ENCODE data around the gene TEX22. TPM values are rescaled to one million over a fixed set of nuclear protein-coding genes. Genes with fewer than 3 reads are reported as not detected.

Gene TEX22
- total RNA-seq (2014; rRNA removed) (0.29 and 0.40 TPM in 2 replicates), Bru-seq, nascent RNA (percentile 73 among the genes with signal in this experiment), BruChase-seq, experiment 1, labeled RNA remaining after a 6-hour chase (percentile 74 among the genes with signal in this experiment), BruChase-seq, experiment 2, labeled RNA remaining after a 2-hour chase (percentile 79 among the genes with signal in this experiment)
- long read RNA-seq, partial matches to known transcripts = 0 of 12 reads
- long read RNA-seq, other reads (novel, unspliced or antisense) = 12 of 12 reads

DNA sequence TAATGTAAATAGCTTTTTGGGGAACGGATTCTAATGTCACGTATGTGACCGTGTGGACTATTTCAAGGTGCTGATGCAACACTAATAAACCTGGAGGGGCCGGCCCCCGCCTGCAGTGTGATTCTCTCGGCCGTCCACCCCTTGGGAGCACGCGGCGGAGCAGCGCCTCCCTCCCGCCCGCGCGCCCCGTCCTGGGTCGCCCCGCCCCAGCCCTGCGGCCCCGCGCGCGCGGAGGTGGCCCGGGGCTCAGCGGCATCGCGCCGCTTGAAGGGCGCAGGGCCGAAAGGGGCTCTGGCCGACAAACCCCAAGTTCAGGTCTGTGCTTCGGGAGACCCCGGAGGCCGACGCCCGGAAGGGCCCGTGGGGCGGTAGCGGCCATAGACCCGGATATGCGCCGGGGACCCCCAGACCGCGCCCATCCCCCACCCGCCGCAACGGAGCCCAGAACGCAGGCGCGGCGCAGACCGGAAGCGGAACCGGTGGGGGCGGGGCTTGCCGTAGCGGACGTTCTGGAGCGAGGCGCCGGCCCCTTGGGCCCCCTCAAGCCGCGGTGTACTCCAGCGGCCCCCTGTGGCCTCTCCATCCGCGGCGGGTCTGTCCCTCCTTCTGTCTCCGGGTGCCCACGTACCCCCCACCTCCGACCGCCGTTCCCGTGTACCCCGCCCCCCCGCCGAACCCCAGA is at the start of gene TEX22:
Gene TEX22 (plus strand): TSS at position 495 of the 682 bp plus-strand sequence. CDS start 803 bp downstream, outside the sequence.
- H3K27ac ChIP-seq (ENCODE audit: low read length) = peak within 1 kb of the TSS; percentile 49
- peaks cover 19% of the 10 kb centered on the region for H3K79me2 ChIP-seq (ENCODE audit: low read length)
- H3K4me3 ChIP-seq (ENCODE audit: low read length) = peak within 1 kb of the TSS; percentile 90
- no peaks in the 10 kb centered on the region for H4K20me1 ChIP-seq (ENCODE audit: low read length)
- peak within 1 kb of the TSS; percentile 96 for H3K4me2 ChIP-seq (ENCODE audit: low read length)
- ATAC-seq (peak; percentile 85), DNase-seq (peak; percentile 75)
- no peaks in the 10 kb centered on the region for H3K9me2 ChIP-seq (replicated peaks; ENCODE audit: low read length)
- POLR2A ChIA-PET (ENCODE audit: unreplicated experiment) = no interaction called here
- H3K27me3 ChIP-seq (ENCODE audit: low read length) = no peaks in the 10 kb centered on the region
- intact Hi-C loops (cut with micrococcal nuclease) = no loop called here
- no peaks in the 10 kb centered on the region for H3F3A ChIP-seq (ENCODE audit: low read length, unreplicated experiment)
- CTCF ChIA-PET = no interaction called here
- TF ChIP-seq EZH2phosphoT487 (IDR thresholded peaks at IDR 0.05; ENCODE audit: borderline replicate concordance, low read length) = peak; percentile 39; the same call in 1 of the 2 replicates
- TF ChIP-seq EZH2 (IDR thresholded peaks at IDR 0.05; ENCODE audit: low read length, unreplicated experiment) = no peak
- TF ChIP-seq, protein P1, sequence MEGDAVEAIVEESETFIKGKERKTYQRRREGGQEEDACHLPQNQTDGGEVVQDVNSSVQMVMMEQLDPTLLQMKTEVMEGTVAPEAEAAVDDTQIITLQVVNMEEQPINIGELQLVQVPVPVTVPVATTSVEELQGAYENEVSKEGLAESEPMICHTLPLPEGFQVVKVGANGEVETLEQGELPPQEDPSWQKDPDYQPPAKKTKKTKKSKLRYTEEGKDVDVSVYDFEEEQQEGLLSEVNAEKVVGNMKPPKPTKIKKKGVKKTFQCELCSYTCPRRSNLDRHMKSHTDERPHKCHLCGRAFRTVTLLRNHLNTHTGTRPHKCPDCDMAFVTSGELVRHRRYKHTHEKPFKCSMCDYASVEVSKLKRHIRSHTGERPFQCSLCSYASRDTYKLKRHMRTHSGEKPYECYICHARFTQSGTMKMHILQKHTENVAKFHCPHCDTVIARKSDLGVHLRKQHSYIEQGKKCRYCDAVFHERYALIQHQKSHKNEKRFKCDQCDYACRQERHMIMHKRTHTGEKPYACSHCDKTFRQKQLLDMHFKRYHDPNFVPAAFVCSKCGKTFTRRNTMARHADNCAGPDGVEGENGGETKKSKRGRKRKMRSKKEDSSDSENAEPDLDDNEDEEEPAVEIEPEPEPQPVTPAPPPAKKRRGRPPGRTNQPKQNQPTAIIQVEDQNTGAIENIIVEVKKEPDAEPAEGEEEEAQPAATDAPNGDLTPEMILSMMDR (conservative IDR thresholded peaks at IDR 0.05; ENCODE audit: low read depth, low read length) = no peak
- peaks cover 17% of the 10 kb centered on the region for H3K4me1 ChIP-seq (ENCODE audit: insufficient read depth, low read length)
- H2AFZ ChIP-seq (ENCODE audit: low read length) = peak within 1 kb of the TSS; percentile 77
- H3K9ac ChIP-seq (ENCODE audit: low read length) = peak within 1 kb of the TSS; percentile 95
- H3K9me3 ChIP-seq (ENCODE audit: low read length) = no peaks in the 10 kb centered on the region
- H3K36me3 ChIP-seq (ENCODE audit: low read depth, low read length) = peaks cover 11% of the 10 kb centered on the region
- BruUV-seq (replicated peaks) = no TSS peak

DNA sequence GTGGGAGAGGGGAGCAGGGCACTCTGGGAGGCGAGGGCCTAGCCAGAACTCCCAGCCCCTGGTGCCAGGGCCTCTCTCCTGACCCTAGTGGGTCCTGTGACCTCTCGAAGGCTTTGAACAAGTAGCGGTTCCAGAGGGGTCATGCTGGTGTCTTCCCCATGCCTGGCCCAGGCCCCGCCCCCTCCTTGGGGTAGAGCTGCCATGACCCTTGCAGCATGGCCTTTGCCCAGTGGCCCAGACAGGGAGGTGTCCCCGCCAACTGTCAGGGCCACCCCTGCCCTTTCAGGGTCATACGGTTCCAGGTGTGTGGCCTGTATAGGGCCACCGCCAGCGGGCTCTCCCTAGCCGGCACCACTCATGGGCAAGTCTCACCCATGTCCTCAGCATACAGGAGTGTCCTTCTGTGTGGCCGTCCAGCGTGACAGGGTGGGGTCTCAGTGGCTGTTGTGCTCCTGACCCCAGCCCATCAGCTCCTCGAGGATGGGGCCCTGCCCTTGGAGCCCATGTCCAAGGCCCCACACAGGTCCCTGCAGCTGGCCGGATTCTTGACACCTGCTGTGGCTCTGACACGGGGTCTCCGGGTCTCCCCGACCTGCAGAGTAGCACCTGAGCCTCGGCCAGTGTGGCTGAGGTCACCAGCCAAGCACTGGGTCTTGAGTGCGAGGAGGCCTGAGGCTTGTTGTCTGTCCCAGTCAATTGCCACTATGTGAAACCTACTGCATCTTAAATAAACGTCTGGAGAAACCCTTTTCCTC is 49.2 kb upstream of the TEX22 start:
- Histone ChIP-seq H3K4me1 (ENCODE audit: insufficient read depth, low read length) (no peaks in the 10 kb centered on the region), H4K20me1 (ENCODE audit: low read length) (no peaks in the 10 kb centered on the region), H3K9ac (ENCODE audit: low read length) (no peak overlapping the region), H3K27ac (ENCODE audit: low read length) (no peak overlapping the region), H3K9me2 (replicated peaks; ENCODE audit: low read length) (no peaks in the 10 kb centered on the region), H3K4me3 (ENCODE audit: low read length) (no peak overlapping the region), H2AFZ (ENCODE audit: low read length) (no peak overlapping the region), H3K4me2 (ENCODE audit: low read length) (no peak overlapping the region), H3K9me3 (ENCODE audit: low read length) (no peaks in the 10 kb centered on the region), H3K79me2 (ENCODE audit: low read length) (0 out of 2 replicates have a peak, but pooled peaks cover 5% of the 10 kb centered on the region), H3F3A (ENCODE audit: low read length, unreplicated experiment) (no peaks in the 10 kb centered on the region), H3K36me3 (ENCODE audit: low read depth, low read length) (no peaks in the 10 kb centered on the region), H3K27me3 (ENCODE audit: low read length) (no peaks in the 10 kb centered on the region)
- ATAC-seq (no peak), DNase-seq (no peak)
- TF ChIP-seq EZH2 (IDR thresholded peaks at IDR 0.05; ENCODE audit: low read length, unreplicated experiment) (no peak), EZH2phosphoT487 (IDR thresholded peaks at IDR 0.05; ENCODE audit: borderline replicate concordance, low read length) (no peak)
- TF ChIP-seq, protein P1 (conservative IDR thresholded peaks at IDR 0.05; ENCODE audit: low read depth, low read length) = no peak
- ChIA-PET CTCF (no interaction called here), POLR2A (ENCODE audit: unreplicated experiment) (no interaction called here)
- intact Hi-C loops (cut with micrococcal nuclease) = no loop called here
- BruUV-seq (replicated peaks) = no TSS peak
